Subcutaneous adipose tissue (tissue), 4 donors: ENCODE results near the gene ISM1. TPM values are rescaled to one million over a fixed set of nuclear protein-coding genes. Genes with fewer than 3 reads are reported as not detected.

Experiments
- total RNA-seq, 4 donors: library from RNA; depleted of rRNA; stranded (reverse); fragments of >200 nt; gene quantifications; one replicate each; pipeline ENCODE4 v1.1.0, GENCODE V29; 2016
- TF ChIP-seq, protein P1 (sequence below): fragments of 450-650 bp; IDR thresholded peaks from one replicate; pipeline ENCODE4 v1.5.1; 2016; ENCODE audit warnings: low read depth, mild to moderate bottlenecking, control low read depth, antibody characterized with exemption, moderate library complexity

ISM1 gene
- total RNA-seq, 4 donors from 2014 or later = 12.2 to 16.0 (median 12.6) TPM

DNA sequence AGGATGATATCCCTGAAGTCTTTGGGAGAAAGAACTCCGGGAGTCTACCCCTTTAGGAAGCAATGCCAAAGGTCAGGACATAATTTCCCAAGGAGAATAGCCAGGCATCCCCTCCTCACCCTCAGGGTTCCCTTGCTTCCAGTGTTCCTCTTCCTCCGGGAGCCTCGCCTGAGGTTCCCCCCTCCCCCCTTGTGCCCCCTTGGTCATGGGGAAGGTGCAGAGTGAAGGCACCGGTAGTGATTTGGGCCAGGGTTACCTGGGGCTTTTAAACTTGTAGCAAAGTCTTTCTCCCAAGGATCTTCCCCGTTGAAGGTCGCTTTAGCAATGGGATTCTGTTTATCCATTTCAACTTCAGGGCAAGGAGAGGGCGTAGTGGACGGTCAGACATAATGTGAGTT lies 1.2 kb downstream of the ISM1 start:
- TF ChIP-seq, protein P1, sequence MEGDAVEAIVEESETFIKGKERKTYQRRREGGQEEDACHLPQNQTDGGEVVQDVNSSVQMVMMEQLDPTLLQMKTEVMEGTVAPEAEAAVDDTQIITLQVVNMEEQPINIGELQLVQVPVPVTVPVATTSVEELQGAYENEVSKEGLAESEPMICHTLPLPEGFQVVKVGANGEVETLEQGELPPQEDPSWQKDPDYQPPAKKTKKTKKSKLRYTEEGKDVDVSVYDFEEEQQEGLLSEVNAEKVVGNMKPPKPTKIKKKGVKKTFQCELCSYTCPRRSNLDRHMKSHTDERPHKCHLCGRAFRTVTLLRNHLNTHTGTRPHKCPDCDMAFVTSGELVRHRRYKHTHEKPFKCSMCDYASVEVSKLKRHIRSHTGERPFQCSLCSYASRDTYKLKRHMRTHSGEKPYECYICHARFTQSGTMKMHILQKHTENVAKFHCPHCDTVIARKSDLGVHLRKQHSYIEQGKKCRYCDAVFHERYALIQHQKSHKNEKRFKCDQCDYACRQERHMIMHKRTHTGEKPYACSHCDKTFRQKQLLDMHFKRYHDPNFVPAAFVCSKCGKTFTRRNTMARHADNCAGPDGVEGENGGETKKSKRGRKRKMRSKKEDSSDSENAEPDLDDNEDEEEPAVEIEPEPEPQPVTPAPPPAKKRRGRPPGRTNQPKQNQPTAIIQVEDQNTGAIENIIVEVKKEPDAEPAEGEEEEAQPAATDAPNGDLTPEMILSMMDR = no peak

GRCh38 chr20:13223736-13224520 lies 2.9 kb downstream of the ISM1 start:
- TF ChIP-seq, protein P1 = no peak

GRCh38 chr20:13226367-13226766 lies 5.3 kb downstream of the ISM1 start:
- TF ChIP-seq, protein P1 = no peak

GRCh38 chr20:13228771-13229170 lies 7.7 kb downstream of the ISM1 start:
- TF ChIP-seq, protein P1 = no peak

- TF ChIP-seq, protein P1 = no peak
Measured at GRCh38 chr20:13229538-13229937, 8.5 kb downstream of the ISM1 start.

DNA sequence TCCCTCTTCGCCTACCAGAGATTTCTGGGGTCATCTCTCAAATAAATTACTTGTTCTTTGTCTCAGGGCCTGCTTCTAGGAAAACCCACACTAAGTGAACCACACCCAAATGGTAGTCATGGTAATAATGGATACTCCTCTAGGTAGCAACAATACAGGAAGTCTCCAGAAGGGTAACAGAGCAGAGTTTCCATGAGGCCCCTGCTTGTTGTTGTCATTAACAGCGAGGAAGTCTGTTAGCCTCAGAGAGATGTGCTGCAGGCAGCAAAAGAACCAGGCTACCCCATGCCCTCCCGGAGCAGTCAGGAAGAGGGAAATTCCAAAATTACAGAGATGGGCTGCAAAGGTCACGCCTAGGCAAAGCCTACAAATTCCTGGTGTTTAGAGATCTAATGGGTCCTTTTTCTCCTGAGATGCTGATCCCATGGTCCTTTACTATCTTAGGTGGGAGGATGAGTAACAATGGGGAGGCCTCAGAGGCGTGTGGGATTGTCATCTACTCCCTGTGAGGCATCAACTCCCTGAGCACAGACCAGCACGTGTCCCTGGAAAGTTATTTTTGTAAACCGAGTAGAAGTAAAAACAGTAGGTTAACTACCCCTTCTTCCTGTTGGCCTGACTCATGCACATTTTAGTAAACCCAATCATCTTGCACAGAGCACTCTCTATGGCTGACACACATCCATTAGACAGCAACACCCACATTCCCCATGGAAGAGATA lies 10.1 kb downstream of the ISM1 start:
- TF ChIP-seq, protein P1 = no peak

GRCh38 chr20:13232999-13233398 lies 11.9 kb downstream of the ISM1 start:
- TF ChIP-seq, protein P1 = no peak
